Vagina (tissue), 2 donors: ENCODE data around the gene PPP2R2C.

Experiments used
- CTCF ChIP-seq, 3 experiments: fragments of 450-650 bp in 2 of 3; fragments of 200-600 bp in 1 of 3; sonication (generic) in 1 of 3; IDR thresholded peaks; one replicate each; pipeline ENCODE4 v1.5.1; 2017 to 2019; ENCODE audit warnings: antibody characterized with exemption in 3 of 3, mild to moderate bottlenecking in 2 of 3, moderate library complexity in 2 of 3
- POLR2A ChIP-seq, 2 donors: fragments of 450-650 bp; IDR thresholded peaks; one replicate each; pipeline ENCODE4 v1.6.1; 2017; ENCODE audit warnings: antibody characterized with exemption in 2 of 2, mild to moderate bottlenecking in 2 of 2, moderate library complexity in 2 of 2
- POLR2AphosphoS5 ChIP-seq, 2 donors: sonication (generic); formaldehyde crosslinking; IDR thresholded peaks; one replicate each; pipeline ENCODE4 v1.9.0; 2017; ENCODE audit warnings: antibody characterized with exemption in 2 of 2, mild to moderate bottlenecking in 2 of 2, low read depth in 1 of 2; ENCODE audit not compliant: insufficient read depth in 1 of 2

DNA sequence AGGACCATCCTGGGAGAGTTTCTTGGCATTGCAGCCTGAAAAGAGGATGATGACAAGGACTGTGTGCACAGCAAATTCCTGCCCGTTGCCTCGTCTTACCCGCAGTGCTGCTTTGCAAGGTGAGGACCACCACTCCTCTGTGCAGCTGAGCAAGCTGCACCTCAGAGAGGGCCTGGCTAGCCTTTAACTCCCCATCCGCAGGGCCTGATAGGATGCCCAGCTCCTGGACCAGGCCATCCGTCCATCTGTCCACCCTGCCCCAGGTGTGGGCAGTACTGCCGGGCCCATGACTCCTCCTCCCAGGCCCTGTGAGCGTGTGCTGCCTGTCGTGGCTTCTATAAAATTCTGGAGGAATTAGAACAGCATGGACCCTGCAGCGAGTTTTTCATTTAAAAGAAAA, 43.9 kb upstream of the PPP2R2C start:
- no peak for TF ChIP-seq POLR2A (IDR thresholded peaks at IDR 0.05)
- no peak for TF ChIP-seq CTCF (IDR thresholded peaks at IDR 0.05)
- no peak for TF ChIP-seq POLR2AphosphoS5 (IDR thresholded peaks at IDR 0.05; ENCODE audit: insufficient read depth in 1 of 2, low read depth in 1 of 2)
